Measurements from ENCODE around the gene HSD17B14. TPM values are rescaled to one million over a fixed set of nuclear protein-coding genes. Genes with fewer than 3 reads are reported as not detected.

HSD17B14 gene
- total and polyA plus RNA-seq, 4 donors: 9.0 to 39.1 (median 15.3) TPM

DNA sequence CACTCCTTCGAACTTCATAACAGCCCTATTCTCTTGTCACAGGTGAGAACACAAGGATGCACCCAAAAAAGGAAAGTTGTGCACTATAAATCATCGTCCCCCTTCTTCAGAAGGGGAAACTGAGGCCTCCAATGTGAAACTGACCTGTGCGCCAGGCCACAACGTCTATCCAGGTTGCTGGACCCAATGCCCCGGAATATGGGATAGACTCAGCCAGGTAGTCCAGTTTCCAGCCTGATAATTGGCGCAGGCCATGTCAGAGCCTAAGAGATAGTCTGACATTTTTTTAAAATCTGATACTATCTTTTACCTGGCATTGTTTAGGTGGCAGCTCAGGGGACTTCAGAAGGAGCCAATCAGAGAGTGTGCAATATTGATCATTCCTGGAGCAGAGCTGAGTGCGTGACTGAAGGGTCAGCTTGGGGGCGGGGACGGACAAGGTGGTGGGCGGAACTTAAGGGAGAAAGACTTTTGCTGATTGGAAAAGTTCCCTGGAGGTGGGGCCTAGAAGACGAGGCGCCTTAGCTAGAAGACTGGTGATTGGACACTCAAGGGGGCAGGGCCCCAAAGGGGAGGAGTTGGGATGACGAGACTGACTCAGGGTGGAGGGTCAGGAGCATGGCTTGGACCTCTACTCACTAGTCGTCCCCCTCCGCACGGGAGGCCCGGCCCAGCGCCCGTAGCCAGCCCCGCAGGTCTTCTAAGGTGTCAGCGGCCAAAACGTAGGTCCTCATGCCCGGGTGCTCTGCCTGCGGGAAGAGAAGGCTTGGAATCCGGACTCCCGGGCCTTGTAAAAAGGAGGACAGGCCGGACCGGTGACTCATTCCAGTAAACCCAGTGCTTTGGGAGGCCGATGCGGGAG, 23.7 kb upstream of the HSD17B14 start:
- ATAC-seq (ENCODE audit: insufficient read depth, low FRiP score): peak; percentile 63
- no peak overlapping the region for H3K4me3 ChIP-seq

DNA sequence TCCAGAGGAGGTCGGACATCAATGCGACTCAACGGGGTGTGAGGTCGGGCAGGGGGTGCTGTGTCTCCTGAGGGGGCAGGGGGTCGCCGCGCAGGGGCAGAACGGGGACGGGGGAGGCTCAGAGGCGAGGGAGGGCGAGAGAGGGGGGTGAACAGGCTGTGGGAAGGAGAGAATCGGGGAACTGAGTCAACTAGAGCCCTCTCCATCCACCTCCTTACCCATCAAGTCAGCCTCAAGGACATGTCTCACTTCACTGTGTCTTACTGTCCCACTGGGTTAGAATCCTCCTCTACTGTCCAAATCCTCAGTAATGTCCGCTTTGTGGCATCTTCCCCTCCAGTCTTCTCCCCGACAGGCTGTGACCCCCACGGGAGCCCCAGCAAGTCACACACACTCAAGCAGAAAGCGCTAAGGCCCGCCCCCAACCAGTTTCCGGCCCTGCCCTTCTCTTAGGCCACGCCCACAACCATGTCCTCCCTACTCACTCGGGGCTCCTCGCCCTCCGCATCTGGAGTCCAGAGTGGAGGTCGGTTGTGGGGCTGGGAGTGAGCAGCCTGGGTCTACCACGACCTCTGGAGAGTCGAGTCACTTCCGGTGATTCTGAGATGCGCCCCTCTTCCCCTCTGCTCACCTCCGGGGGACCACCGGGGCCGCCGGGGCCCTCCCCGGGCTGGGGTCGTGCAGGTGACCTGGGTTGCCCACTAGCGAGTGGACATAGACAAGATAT, 22.9 kb upstream of the HSD17B14 start:
- Histone ChIP-seq H3K9ac (ENCODE audit: insufficient read depth in 1 of 2, low read length in 2 of 2) (no peak overlapping the region), H3K9me3 (ENCODE audit: control insufficient read depth in 4 of 4, insufficient read depth in 3 of 4, low read length in 3 of 4) (no peaks in the 10 kb centered on the region), H3K4me1 (ENCODE audit: control insufficient read depth in 5 of 5, insufficient read depth in 5 of 5, low read length in 5 of 5) (no peaks in the 10 kb centered on the region), H3K4me3 (no peak overlapping the region), H3K27ac (ENCODE audit: low read depth in 1 of 2, low read length in 1 of 2) (peak overlapping the region in 1 of 2 donors; percentile 49), H3K27me3 (ENCODE audit: control insufficient read depth in 3 of 3, insufficient read depth in 3 of 3, low read length in 2 of 3) (no peaks in the 10 kb centered on the region), H3K36me3 (ENCODE audit: control insufficient read depth in 4 of 4, insufficient read depth in 4 of 4, low read length in 4 of 4) (no peaks in the 10 kb centered on the region)
- no peak for ATAC-seq (ENCODE audit: insufficient read depth, low FRiP score)
- TF ChIP-seq, protein P1, sequence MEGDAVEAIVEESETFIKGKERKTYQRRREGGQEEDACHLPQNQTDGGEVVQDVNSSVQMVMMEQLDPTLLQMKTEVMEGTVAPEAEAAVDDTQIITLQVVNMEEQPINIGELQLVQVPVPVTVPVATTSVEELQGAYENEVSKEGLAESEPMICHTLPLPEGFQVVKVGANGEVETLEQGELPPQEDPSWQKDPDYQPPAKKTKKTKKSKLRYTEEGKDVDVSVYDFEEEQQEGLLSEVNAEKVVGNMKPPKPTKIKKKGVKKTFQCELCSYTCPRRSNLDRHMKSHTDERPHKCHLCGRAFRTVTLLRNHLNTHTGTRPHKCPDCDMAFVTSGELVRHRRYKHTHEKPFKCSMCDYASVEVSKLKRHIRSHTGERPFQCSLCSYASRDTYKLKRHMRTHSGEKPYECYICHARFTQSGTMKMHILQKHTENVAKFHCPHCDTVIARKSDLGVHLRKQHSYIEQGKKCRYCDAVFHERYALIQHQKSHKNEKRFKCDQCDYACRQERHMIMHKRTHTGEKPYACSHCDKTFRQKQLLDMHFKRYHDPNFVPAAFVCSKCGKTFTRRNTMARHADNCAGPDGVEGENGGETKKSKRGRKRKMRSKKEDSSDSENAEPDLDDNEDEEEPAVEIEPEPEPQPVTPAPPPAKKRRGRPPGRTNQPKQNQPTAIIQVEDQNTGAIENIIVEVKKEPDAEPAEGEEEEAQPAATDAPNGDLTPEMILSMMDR (IDR thresholded peaks at IDR 0.05; ENCODE audit: control extremely low read depth, extremely low read depth): no peak
- WGBS, 2 donors: 35 to 45% methylated on average over 32 to 34 of the region's 34 CpGs
- DNase-seq: peak in 2 of 3 donors; percentile 25 to 49

More for the DNA sequence above, 23.7 kb upstream of the HSD17B14 start:
- no peaks in the 10 kb centered on the region for H3K9me3 ChIP-seq (ENCODE audit: control insufficient read depth in 4 of 4, insufficient read depth in 3 of 4, low read length in 3 of 4)
- TF ChIP-seq, protein P1 (IDR thresholded peaks at IDR 0.05; ENCODE audit: control extremely low read depth, extremely low read depth): no peak
- no peaks in the 10 kb centered on the region for H3K4me1 ChIP-seq (ENCODE audit: control insufficient read depth in 5 of 5, insufficient read depth in 5 of 5, low read length in 5 of 5)
- H3K9ac ChIP-seq (ENCODE audit: insufficient read depth in 1 of 2, low read length in 2 of 2): peak overlapping the region in 1 of 2 donors; percentile 16
- no peaks in the 10 kb centered on the region for H3K36me3 ChIP-seq (ENCODE audit: control insufficient read depth in 4 of 4, insufficient read depth in 4 of 4, low read length in 4 of 4)
- H3K27me3 ChIP-seq (ENCODE audit: control insufficient read depth in 3 of 3, insufficient read depth in 3 of 3, low read length in 2 of 3): no peaks in the 10 kb centered on the region
- DNase-seq: peak; percentile 34 to 44 (median 41)
- H3K27ac ChIP-seq (ENCODE audit: low read depth in 1 of 2, low read length in 1 of 2): peak overlapping the region in 1 of 2 donors; percentile 28
- 68 to 83% methylated on average over 30 of the region's 30 CpGs for WGBS, 2 donors

DNA sequence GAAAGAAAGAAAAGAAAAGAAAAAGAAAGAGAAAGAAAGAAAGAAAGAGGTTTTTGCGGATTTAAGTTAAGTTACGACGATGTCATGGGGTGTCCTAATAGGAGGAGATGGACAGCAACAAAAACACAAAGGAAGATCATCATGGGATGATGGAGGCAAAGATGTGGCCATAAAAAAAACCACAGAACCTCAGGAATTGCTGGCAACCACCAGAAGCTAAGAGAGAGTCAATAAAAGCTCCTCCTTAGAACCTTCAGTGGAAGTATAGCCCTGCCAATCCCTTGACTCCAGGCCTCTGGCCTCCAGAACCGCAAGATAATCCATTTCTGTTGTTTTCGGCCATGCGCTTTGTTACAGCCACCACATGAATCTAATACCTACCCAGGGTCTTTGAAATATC, 20.6 kb upstream of the HSD17B14 start:
- DNase-seq: no peak
- Histone ChIP-seq H3K36me3 (ENCODE audit: control insufficient read depth in 4 of 4, insufficient read depth in 4 of 4, low read length in 4 of 4) (no peaks in the 10 kb centered on the region), H3K4me3 (no peak overlapping the region), H3K4me1 (ENCODE audit: control insufficient read depth in 5 of 5, insufficient read depth in 5 of 5, low read length in 5 of 5) (no peaks in the 10 kb centered on the region), H3K9ac (ENCODE audit: insufficient read depth in 1 of 2, low read length in 2 of 2) (no peak overlapping the region), H3K9me3 (ENCODE audit: control insufficient read depth in 4 of 4, insufficient read depth in 3 of 4, low read length in 3 of 4) (no peaks in the 10 kb centered on the region), H3K27me3 (ENCODE audit: control insufficient read depth in 3 of 3, insufficient read depth in 3 of 3, low read length in 2 of 3) (no peaks in the 10 kb centered on the region), H3K27ac (ENCODE audit: low read depth in 1 of 2, low read length in 1 of 2) (no peak overlapping the region)
- no peak for ATAC-seq (ENCODE audit: insufficient read depth, low FRiP score)
- 95 to 97% methylated on average over 6 of the region's 6 CpGs for WGBS, 2 donors
- TF ChIP-seq, protein P1 (IDR thresholded peaks at IDR 0.05; ENCODE audit: control extremely low read depth, extremely low read depth): no peak
